Neural cell (in vitro differentiated cells): ENCODE measurements around the gene SELL.
"Not testable (repeated sequence)": the region's sequence is repeated elsewhere in the genome, so short reads cannot be mapped to it uniquely, and the experiment has no call there.

Source experiments
- CTCF ChIP-seq: fragments of 450-650 bp; IDR thresholded peaks from 2 replicates; pipeline ENCODE4 v1.5.1; 2014; ENCODE audit warnings: antibody characterized with exemption, mild to moderate bottlenecking, moderate library complexity; ENCODE audit not compliant: poor library complexity, severe bottlenecking
- RAD21 ChIP-seq: fragments of 450-650 bp; conservative IDR thresholded peaks from 2 replicates; pipeline ENCODE4 v1.6.1; 2014; ENCODE audit warnings: antibody characterized with exemption, mild to moderate bottlenecking, moderate library complexity
- SMC3 ChIP-seq: fragments of 450-650 bp; conservative IDR thresholded peaks from 2 replicates; pipeline ENCODE4 v1.6.1; 2014; ENCODE audit warnings: antibody characterized with exemption, mild to moderate bottlenecking, moderate library complexity; ENCODE audit not compliant: poor library complexity

GRCh38 chr1:169683168-169683567 is 28.3 kb downstream of the SELL start:
- TF ChIP-seq SMC3, CTCF, RAD21: not testable (repeated sequence)
